CD4-positive, alpha-beta T cell treated with Interleukin-15 for 4 hours (primary cell): ENCODE data around the gene WWOX.

Experiments used
- DNase-seq: peaks from one replicate; pipeline ENCODE4 v3.0.0-alpha.2; 2020; ENCODE audit warnings: low spot score

The WWOX gene

GRCh38 chr16:79069633-79070032 lies 970.2 kb downstream of the WWOX start:
- no peak for DNase-seq

- no peak for DNase-seq
Observed at GRCh38 chr16:79071424-79071823, 972.0 kb downstream of the WWOX start.

- no peak for DNase-seq
Observed at GRCh38 chr16:79072517-79072916, 973.1 kb downstream of the WWOX start.

- no peak for DNase-seq
Observed at GRCh38 chr16:79073566-79073965, 974.1 kb downstream of the WWOX start.

DNA sequence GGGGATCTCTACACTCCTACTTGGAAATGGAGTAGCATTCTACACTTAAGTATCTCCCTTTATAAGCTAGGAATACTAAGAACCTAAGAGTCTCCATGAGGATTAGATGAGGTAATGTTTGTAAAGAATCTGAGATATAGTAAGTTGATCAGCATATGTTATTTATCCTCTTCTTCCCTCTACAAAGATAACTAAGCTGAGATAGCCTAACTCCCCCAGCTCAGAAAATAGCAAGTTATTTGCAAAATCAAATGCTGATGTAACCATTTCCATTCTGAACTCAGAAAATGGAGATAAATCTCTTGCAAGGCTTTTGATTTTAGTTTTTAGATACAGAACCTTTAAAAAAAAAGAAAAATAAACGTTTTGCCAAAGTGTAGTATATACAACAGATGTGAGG lies 975.1 kb downstream of the WWOX start:
- no peak for DNase-seq

DNA sequence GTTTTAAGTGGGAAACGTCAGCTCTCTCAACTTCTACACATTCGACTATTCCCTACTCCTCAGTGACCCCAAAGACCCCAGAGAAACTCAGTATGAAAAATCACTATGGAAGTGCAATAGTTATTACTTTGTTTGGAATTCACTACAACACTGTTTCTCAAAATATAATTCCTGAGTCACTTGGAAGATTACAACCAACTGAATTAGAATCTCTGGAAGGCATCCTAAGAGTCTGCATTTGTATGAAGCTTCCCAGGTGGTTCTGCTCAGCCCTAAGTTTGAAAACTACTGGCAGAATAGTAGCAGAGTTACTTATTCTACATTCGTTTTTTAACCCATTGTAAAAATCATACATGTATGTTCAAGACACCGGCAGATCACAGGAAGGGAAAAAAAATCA lies 975.5 kb downstream of the WWOX start:
- DNase-seq: no peak

DNA sequence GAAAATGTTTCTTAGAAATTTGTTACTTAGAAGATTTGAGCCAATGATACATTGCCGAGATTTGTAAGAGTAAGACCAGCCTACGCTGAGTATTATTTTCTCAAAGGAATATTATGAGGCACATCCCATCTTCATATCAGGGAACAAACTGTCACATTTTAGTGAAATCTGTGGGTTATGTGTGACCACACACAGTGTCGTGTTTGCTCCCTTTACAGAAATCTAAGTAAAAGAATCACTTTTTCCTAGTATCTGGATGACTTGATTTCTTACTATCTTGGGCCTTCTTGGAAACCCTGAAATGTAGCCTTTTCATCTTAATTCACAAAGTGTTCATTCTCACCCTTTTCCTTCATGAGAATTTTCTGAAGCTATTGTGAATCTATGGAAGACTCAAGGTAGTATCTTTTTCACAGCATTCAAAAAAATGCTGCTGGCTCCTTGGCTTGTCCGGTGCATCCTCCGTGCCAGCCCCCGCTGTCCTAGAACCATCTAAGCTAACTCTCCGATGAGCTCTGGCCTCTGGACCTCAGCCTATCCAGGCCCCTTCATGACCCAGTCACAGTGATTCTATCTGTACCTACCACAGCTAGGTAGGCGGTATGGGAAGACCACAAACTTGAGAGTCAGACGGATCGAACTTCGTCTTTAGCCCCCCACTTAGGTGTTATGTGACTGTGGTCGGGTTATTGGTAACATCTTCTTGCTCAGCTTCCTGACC lies 976.8 kb downstream of the WWOX start:
- peak; percentile 10 for DNase-seq

- no peak for DNase-seq
Observed at GRCh38 chr16:79077346-79077745, 977.9 kb downstream of the WWOX start.

- no peak for DNase-seq
Observed at GRCh38 chr16:79079656-79080420, 980.4 kb downstream of the WWOX start.

DNA sequence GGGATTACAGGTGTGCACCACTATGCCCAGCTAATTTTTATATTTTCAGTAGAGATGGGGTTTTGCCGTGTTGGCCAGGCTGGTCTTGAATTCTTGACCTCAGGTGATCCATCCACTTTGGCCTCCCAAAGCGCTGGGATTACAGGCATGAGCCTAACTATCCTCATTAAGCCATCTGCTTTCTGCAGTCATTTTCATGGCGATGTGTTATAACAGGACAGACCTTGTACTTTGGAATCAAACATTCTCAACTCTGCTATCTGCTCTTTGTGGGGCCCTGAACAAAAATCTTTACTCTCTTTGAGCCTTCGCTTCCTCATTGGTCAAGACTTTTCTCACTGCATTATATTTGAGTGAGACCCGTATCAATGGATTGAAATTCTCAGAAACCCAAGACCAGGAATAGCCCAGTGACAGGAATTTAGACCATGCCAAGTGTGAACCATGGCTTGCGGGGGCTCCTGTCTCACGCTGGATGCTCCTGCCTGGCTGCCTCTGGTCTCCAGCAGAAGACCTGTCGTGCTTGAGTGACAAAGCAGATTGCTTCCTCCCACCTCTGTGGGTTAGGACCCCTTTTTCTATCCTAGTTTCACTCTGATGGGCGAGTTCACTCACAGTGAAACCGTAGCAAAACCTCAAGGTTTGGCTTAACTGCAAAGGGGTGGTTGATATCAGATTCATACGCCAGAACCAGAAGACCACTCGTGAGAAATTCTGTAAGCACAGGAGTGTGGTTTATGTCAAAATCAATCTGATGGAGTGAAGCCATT lies 982.0 kb downstream of the WWOX start:
- no peak for DNase-seq

DNA sequence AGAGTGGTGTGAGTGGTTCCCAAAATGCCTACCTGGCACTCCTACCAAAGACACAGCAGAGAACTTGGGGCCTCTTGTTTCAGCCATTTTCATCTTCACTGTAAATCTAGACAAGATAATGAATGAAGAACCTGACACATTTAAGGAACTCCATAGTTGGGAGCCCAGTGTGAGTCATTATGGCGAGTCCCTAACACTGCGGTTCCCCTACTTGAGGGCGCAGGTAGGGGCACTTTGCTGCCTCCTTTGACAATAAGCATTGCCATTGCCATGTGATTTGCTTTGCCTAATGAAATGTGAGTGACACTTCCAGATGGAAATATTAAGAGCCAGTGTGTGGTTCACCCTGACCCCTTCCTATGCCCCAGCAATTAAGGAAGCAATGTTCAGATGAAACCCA lies 983.5 kb downstream of the WWOX start:
- no peak for DNase-seq

GRCh38 chr16:79083508-79084299 lies 984.2 kb downstream of the WWOX start:
- DNase-seq: no peak

DNA sequence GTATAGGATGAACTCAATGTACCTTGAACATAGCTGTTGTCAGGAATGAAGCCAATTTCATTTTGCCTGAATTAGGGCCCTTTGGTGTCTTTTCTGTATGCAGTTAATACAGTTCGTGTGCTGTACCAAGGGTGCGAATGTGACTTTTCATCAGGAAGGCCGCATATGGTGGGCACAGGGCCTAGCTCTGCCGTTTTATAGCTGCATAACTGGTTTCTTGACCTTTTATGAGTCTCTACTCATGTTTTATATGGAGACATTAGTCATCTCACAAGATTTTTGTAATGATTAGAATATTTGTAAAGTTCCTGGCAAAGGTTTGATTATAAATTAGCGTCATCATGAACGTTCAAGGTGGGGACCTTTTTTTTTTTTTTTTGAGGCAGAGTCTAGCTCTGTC lies 989.5 kb downstream of the WWOX start:
- no peak for DNase-seq

DNA sequence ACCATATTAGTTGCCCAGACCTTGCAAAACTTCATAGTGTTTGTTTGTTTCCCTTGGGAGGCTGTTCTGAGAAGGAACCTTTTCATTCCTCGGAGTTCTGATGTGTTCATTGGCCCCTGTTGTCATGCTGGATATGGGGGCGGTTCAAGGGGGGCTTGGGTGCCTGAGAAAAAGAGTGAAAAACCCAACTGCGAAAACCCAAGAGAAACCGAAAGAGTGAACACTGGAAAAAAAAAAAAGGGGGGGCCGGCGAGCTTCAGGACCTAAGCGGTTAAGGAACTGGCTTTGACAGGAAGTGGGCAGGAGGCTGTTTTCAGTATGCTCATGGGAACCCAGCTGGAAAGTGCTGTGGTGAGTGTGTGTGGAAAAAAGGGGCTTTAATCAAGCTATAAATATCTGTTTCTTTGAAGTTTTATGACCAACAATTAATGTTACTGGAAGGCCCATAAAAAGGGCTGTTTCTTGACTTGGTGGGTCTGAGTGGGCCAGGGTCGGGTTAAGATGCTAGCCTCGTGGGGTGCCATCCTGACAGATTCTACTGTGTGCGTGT lies 990.4 kb downstream of the WWOX start:
- DNase-seq: peak; percentile 44

- DNase-seq: no peak
Observed at GRCh38 chr16:79090966-79091365, 991.5 kb downstream of the WWOX start.

DNA sequence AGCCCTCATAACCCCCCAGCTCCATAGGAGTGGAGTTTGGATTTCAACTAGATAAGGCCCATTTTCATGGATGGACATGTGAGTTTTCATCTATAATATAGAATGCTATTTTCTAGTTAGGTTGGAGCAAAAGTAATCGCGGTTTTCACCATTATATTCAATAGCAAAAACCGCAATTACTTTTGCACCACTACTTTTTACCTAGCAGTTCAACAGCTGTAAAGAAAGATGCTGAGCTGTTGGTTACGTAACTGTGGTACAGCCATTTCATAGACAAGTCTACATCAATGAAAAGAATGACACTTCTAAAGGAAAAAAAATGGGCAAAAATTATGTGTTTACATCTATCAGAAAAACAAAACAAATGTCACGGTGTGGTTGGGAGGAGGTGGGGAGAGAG lies 993.4 kb downstream of the WWOX start:
- no peak for DNase-seq

DNA sequence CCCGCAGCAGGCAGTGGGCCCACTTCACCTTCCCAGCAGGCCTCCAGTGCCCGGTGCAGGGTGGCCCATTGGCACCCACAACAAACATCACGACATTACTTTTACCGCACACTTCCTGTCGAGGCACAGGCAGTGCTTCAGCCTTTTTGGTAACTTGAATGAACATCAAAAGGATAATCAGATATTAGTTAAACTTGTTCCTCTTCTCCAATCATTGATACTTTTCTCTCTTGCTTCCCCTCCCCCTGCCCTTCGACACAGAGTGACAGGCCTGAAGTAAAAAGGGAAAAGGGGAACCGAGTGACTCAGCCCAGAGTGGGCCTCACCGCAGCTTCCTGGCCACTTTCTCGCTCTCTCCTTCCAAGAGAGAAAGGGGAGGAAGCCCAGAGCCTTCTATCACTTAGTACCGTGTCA lies 994.1 kb downstream of the WWOX start:
- peak; percentile 21 for DNase-seq

GRCh38 chr16:79096246-79096645 lies 996.8 kb downstream of the WWOX start:
- DNase-seq: no peak

- DNase-seq: no peak
Observed at GRCh38 chr16:79097166-79097565, 997.7 kb downstream of the WWOX start.

- no peak for DNase-seq
Observed at GRCh38 chr16:79097771-79098170, 998.3 kb downstream of the WWOX start.

- DNase-seq: no peak
Observed at GRCh38 chr16:79098907-79099306, 999.5 kb downstream of the WWOX start.

DNA sequence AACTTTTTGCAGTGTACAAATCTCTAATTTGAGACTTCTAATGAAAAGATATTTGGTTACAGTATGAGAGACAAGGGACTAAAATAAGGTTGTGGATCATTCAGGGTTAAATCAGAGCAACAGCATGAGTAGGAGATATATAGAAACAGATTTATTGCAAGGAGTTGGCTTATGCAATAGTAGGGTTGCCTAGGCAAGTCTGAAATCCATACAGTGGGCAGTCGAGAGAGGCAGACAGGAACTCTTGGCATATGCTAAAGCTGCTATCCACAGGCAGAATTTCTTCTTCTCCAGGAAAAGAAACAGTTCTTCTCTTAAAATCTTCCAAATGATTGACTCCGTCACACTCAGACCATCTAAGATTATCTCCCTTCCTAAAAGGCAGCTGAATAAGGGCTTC lies 1000.3 kb downstream of the WWOX start:
- no peak for DNase-seq
